HepG2 (cell line): ENCODE measurements around the gene SERINC5. TPM values are rescaled to one million over a fixed set of nuclear protein-coding genes. Genes with fewer than 3 reads are reported as not detected.

Experiments
- AGO1 ChIP-seq: fragments of 200-400 bp; formaldehyde crosslinking; IDR thresholded peaks from 2 replicates; pipeline ENCODE4 v1.6.1; 2017; ENCODE audit warnings: mild to moderate bottlenecking, low read depth, low read length, moderate library complexity; ENCODE audit not compliant: poor library complexity, severe bottlenecking
- BHLHE40 ChIP-seq: IDR thresholded peaks from 2 replicates; pipeline ENCODE4 v1.6.1; 2011; ENCODE audit warnings: low read length, improper control_type of control experiment
- EP300 ChIP-seq, 3 experiments: sonication (generic) in 1 of 3; formaldehyde crosslinking in 1 of 3; IDR thresholded peaks; 2 replicates each; pipeline versions ENCODE4 v1.5.1 to v1.6.1; 2011 to 2020; ENCODE audit warnings: low read depth in 2 of 3, low read length in 2 of 3, borderline replicate concordance in 1 of 3, improper control_type of control experiment in 1 of 3, mild to moderate bottlenecking in 1 of 3, missing genetic modification reagents in 1 of 3, moderate library complexity in 1 of 3
- FIP1L1 ChIP-seq: fragments of 200-400 bp; formaldehyde crosslinking; IDR thresholded peaks from 2 replicates; pipeline ENCODE4 v1.6.1; 2018; ENCODE audit warnings: low read depth, mild to moderate bottlenecking, low read length, moderate library complexity, borderline replicate concordance; ENCODE audit not compliant: insufficient read depth
- GATA4 ChIP-seq: sonication (generic); IDR thresholded peaks from 2 replicates; pipeline ENCODE4 v1.6.1; 2016; ENCODE audit warnings: antibody characterized with exemption, low read depth, borderline replicate concordance
- HNF4G ChIP-seq, 2 experiments: sonication (generic) in 1 of 2; formaldehyde crosslinking in 1 of 2; IDR thresholded peaks; 2 replicates each; pipeline versions ENCODE4 v1.4.0 to v1.6.1; 2011 to 2020; ENCODE audit warnings: borderline replicate concordance in 2 of 2, low read depth in 2 of 2, mild to moderate bottlenecking in 2 of 2, low read length in 1 of 2, missing genetic modification reagents in 1 of 2, moderate library complexity in 1 of 2
- IKZF4 ChIP-seq: sonication (generic); formaldehyde crosslinking; IDR thresholded peaks from 2 replicates; pipeline ENCODE4 v1.5.1; 2020; ENCODE audit warnings: borderline replicate concordance, mild to moderate bottlenecking, low read depth, missing genetic modification reagents; ENCODE audit errors: not compliant biosample characterization
- IRF2 ChIP-seq: IDR thresholded peaks from 2 replicates; pipeline ENCODE4 v1.6.1; 2018; ENCODE audit warnings: missing genetic modification reagents, missing compliant biosample characterization
- KDM6A ChIP-seq: IDR thresholded peaks from 2 replicates; pipeline ENCODE4 v1.6.1; 2016; ENCODE audit warnings: low read depth
- KLF12 ChIP-seq: sonication (generic); formaldehyde crosslinking; IDR thresholded peaks from 2 replicates; pipeline ENCODE4 v1.4.0; 2020; ENCODE audit warnings: missing genetic modification reagents, borderline replicate concordance
- MAX ChIP-seq: IDR thresholded peaks from 2 replicates; pipeline ENCODE4 v1.6.1; 2012; ENCODE audit warnings: inconsistent platforms
- NFE2L2 ChIP-seq: fragments of 150-350 bp; IDR thresholded peaks from 2 replicates; pipeline ENCODE4 v1.6.1; 2014; ENCODE audit warnings: low read length
- RBAK ChIP-seq: sonication (generic); formaldehyde crosslinking; IDR thresholded peaks from 2 replicates; pipeline ENCODE4 v1.5.1; 2020; ENCODE audit warnings: mild to moderate bottlenecking, missing genetic modification reagents
- REL ChIP-seq: sonication (generic); formaldehyde crosslinking; conservative IDR thresholded peaks from 2 replicates; pipeline ENCODE4 v1.8.0; 2022; ENCODE audit warnings: mild to moderate bottlenecking, missing genetic modification reagents, moderate library complexity
- SMYD3 ChIP-seq: sonication (generic); formaldehyde crosslinking; IDR thresholded peaks from 2 replicates; pipeline ENCODE4 v1.8.1; 2023; ENCODE audit warnings: mild to moderate bottlenecking, missing genetic modification reagents
- SOX13 ChIP-seq, 3 experiments: fragments of 450-650 bp in 1 of 3; sonication (generic) in 1 of 3; formaldehyde crosslinking in 1 of 3; IDR thresholded peaks in 2 of 3; conservative IDR thresholded peaks in 1 of 3; 2 replicates each; pipeline versions ENCODE4 v1.5.0 to v1.6.1; 2016 to 2020; ENCODE audit warnings: antibody characterized with exemption in 1 of 3, mild to moderate bottlenecking in 1 of 3, missing compliant biosample characterization in 1 of 3, missing genetic modification reagents in 1 of 3, moderate library complexity in 1 of 3
- SOX5 ChIP-seq: IDR thresholded peaks from 2 replicates; pipeline ENCODE4 v1.6.1; 2016; ENCODE audit warnings: borderline replicate concordance
- TEAD3 ChIP-seq: optimal IDR thresholded peaks from 2 replicates; pipeline ENCODE3; 2016; ENCODE audit warnings: borderline replicate concordance
- TFE3 ChIP-seq: IDR thresholded peaks from 2 replicates; pipeline ENCODE4 v1.6.1; 2016
- THAP11 ChIP-seq: IDR thresholded peaks from 2 replicates; pipeline ENCODE4 v1.6.1; 2016; ENCODE audit warnings: missing biosample characterization, missing genetic modification reagents
- ZBTB33 ChIP-seq: sonication (generic); formaldehyde crosslinking; IDR thresholded peaks from 2 replicates; pipeline ENCODE4 v1.4.0; 2020; ENCODE audit warnings: missing genetic modification reagents
- ZFP36 ChIP-seq: fragments of 150-350 bp; IDR thresholded peaks from 2 replicates; pipeline ENCODE4 v1.6.1; 2018; ENCODE audit warnings: borderline replicate concordance, low read length, low read depth; ENCODE audit not compliant: partially characterized antibody
- ZNF576 ChIP-seq: sonication (generic); formaldehyde crosslinking; IDR thresholded peaks from 2 replicates; pipeline ENCODE4 v1.4.0; 2020; ENCODE audit warnings: mild to moderate bottlenecking, missing genetic modification reagents
- ZNF740 ChIP-seq: sonication (generic); formaldehyde crosslinking; IDR thresholded peaks from 2 replicates; pipeline ENCODE4 v1.4.0; 2020; ENCODE audit warnings: missing genetic modification reagents
- polyA plus RNA-seq, 8 experiments: library from polyadenylated mRNA; depleted of rRNA in 3 of 8; stranded (reverse) in 7 of 8; unstranded in 1 of 8; fragments of >200 nt; fragmentation: Illumina TruSeq in 4 of 8; extraction: Trizol in 4 of 8; gene quantifications; 2 replicates each; pipeline versions ENCODE4 v1.2.1 to v1.2.3, GENCODE V29; 2011 to 2016; ENCODE audit warnings: low read depth in 4 of 8, missing spikeins in 1 of 8, mixed read lengths in 1 of 8; ENCODE audit not compliant: insufficient read depth in 1 of 8
- total RNA-seq, 5 experiments: library from RNA; depleted of rRNA; stranded (reverse); fragments of >200 nt; fragmentation: Illumina TruSeq; extraction: Trizol; gene quantifications; 2 replicates each; pipeline ENCODE4 v1.2.3, GENCODE V29; 2016; ENCODE audit warnings: low read depth in 1 of 5

SERINC5 gene
- total and polyA plus RNA-seq, 2 of the 13 experiments (the other 11 are each of a cell fraction or from before 2014, with no cell fraction given), result 17.3 to 22.8 TPM

- TF ChIP-seq HNF4G (IDR thresholded peaks at IDR 0.05; ENCODE audit: borderline replicate concordance, low read depth, low read length), result 0 out of 2 replicates have a peak, but pooled peaks have one; percentile 26
- no peak for TF ChIP-seq HNF4G (CRISPR knock-in tag; IDR thresholded peaks at IDR 0.05; ENCODE audit: borderline replicate concordance, low read depth)
- TF ChIP-seq TFE3, result peak; percentile 35; the same call in 1 of the 2 replicates
- TF ChIP-seq SOX13 (IDR thresholded peaks at IDR 0.05), result no peak
- TF ChIP-seq SOX13 (CRISPR knock-in tag; conservative IDR thresholded peaks at IDR 0.05 in 1 of 2, IDR thresholded peaks at IDR 0.05 in 1 of 2), result peak in 1 of 2 experiments; percentile 53; a peak in 2 of 4 replicates
- 0 out of 4 replicates have a peak, but pooled peaks of 1 of the 2 experiments have one; percentile 16 for TF ChIP-seq EP300 (IDR thresholded peaks at IDR 0.05; ENCODE audit: low read depth in 2 of 2, low read length in 2 of 2)
- TF ChIP-seq EP300 (CRISPR knock-in tag; IDR thresholded peaks at IDR 0.05; ENCODE audit: borderline replicate concordance), result no peak
- TF ChIP-seq REL, result no peak
- no peak for TF ChIP-seq NFE2L2
- TF ChIP-seq IKZF4 (CRISPR knock-in tag), result no peak
- TF ChIP-seq IRF2 (CRISPR knock-in tag), result no peak
- no peak for TF ChIP-seq THAP11 (CRISPR knock-in tag)
- TF ChIP-seq ZNF576 (CRISPR knock-in tag), result no peak
- no peak for TF ChIP-seq AGO1
- TF ChIP-seq RBAK, result no peak
- no peak for TF ChIP-seq GATA4
- peak; percentile 65; the same call in 1 of the 2 replicates for TF ChIP-seq BHLHE40
- TF ChIP-seq ZBTB33 (CRISPR knock-in tag), result 0 out of 2 replicates have a peak, but pooled peaks have one; percentile 32
- TF ChIP-seq MAX, result no peak
- no peak for TF ChIP-seq FIP1L1
- TF ChIP-seq SMYD3 (CRISPR knock-in tag), result no peak
- TF ChIP-seq KLF12 (CRISPR knock-in tag), result no peak
- no peak for TF ChIP-seq ZFP36
- TF ChIP-seq KDM6A (CRISPR knock-in tag), result no peak
- no peak for TF ChIP-seq ZNF740 (CRISPR knock-in tag)
- peak; percentile 27; the same call in 1 of the 2 replicates for TF ChIP-seq SOX5 (CRISPR knock-in tag)
- TF ChIP-seq TEAD3 (CRISPR knock-in tag), result peak; percentile 16
These were observed 102.2 kb downstream of the SERINC5 start (continued) for GRCh38 chr5:80153586-80154126.
